Measurements from ENCODE around the gene RYR3.

RYR3 gene

DNA sequence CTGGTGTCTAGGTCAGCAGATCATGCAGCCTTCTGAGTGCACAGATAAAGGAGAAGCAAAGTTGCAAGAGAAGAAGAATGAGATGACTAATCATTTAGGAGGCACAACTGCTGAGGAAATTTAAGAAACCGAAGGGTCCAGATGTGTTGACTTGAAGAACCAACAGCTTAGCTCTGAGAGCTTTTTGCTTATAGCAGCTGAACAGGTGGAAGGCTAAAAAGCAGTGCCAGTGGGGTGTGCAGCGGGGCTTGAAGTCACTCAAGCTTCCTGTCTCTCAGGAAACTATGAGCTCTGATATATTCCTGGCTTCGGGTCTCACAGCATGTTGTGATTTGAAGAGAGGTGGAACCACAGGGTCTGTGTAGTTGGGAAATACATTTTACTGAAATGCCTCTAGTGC is 305.7 kb downstream of the RYR3 start:
- no peak overlapping the region for H3K4me3 ChIP-seq (ENCODE audit: control insufficient read depth, low read depth, low read length)
- no peak for DNase-seq (ENCODE audit: low read depth)
- TF ChIP-seq, protein P1, sequence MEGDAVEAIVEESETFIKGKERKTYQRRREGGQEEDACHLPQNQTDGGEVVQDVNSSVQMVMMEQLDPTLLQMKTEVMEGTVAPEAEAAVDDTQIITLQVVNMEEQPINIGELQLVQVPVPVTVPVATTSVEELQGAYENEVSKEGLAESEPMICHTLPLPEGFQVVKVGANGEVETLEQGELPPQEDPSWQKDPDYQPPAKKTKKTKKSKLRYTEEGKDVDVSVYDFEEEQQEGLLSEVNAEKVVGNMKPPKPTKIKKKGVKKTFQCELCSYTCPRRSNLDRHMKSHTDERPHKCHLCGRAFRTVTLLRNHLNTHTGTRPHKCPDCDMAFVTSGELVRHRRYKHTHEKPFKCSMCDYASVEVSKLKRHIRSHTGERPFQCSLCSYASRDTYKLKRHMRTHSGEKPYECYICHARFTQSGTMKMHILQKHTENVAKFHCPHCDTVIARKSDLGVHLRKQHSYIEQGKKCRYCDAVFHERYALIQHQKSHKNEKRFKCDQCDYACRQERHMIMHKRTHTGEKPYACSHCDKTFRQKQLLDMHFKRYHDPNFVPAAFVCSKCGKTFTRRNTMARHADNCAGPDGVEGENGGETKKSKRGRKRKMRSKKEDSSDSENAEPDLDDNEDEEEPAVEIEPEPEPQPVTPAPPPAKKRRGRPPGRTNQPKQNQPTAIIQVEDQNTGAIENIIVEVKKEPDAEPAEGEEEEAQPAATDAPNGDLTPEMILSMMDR (IDR thresholded peaks at IDR 0.05; ENCODE audit: control insufficient read depth, insufficient read depth, low read depth, low read length, missing control alignments): no peak

DNA sequence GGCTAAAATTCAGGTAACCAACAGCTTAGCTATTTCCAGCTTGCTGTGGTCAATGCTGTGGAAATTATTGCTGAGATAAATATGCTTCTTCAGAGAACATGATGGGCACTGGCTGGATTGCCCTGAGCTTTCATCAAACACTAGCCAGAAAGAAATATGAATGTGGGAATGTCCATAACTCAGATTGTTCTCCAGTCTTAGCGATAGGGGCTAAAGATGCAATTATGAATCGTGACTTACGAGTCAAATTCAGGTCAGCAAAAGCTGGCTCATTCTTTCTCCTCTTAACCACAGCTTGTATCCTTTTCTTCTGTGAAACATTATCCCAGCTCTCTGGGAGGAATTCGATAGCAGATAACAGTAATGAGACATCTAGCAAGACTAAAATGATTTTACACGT is 307.6 kb downstream of the RYR3 start:
- no peak overlapping the region for H3K4me3 ChIP-seq (ENCODE audit: control insufficient read depth, low read depth, low read length)
- DNase-seq (ENCODE audit: low read depth): no peak
- TF ChIP-seq, protein P1 (IDR thresholded peaks at IDR 0.05; ENCODE audit: control insufficient read depth, insufficient read depth, low read depth, low read length, missing control alignments): no peak

DNA sequence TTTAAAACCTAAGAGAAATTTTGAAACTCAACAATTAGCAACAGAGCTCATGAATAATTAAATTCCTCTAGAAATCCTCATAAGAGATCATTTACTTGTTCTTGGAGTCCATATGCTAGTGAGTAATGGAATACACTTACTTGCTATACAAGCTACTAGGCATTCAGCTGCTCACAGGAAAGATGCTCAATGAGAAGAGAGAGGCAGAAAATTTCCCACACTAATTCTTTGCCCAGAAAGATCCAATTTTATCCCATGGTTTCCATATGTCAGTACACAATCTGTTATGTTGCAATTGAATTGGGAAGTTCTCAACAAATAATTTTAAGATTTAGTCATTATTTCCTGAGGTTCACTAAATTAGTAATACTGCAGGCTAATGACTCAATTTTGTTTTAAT is 310.4 kb downstream of the RYR3 start:
- TF ChIP-seq, protein P1 (IDR thresholded peaks at IDR 0.05; ENCODE audit: control insufficient read depth, insufficient read depth, low read depth, low read length, missing control alignments): no peak
- H3K4me3 ChIP-seq (ENCODE audit: control insufficient read depth, low read depth, low read length): no peak overlapping the region
- no peak for DNase-seq (ENCODE audit: low read depth)

DNA sequence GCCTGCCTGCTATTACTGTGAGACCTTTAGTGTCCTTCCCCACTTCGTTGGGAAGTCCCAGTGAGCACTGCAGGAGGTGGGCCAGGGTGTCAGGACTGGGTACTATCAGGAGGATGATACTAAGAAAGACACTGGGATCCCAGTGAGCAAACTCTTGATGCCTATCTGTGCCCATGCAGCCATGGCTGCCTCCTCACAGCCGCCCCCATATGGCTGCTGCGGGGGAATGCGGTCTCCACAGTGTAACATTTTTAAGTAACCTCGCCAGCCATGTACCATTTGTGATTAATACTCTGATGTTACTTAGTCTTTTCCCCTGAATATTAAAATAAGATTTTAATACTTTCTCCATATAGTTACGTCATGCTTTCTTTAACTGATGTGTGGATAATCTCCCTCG is 312.2 kb downstream of the RYR3 start:
- no peak overlapping the region for H3K4me3 ChIP-seq (ENCODE audit: control insufficient read depth, low read depth, low read length)
- TF ChIP-seq, protein P1 (IDR thresholded peaks at IDR 0.05; ENCODE audit: control insufficient read depth, insufficient read depth, low read depth, low read length, missing control alignments): no peak
- no peak for DNase-seq (ENCODE audit: low read depth)

DNA sequence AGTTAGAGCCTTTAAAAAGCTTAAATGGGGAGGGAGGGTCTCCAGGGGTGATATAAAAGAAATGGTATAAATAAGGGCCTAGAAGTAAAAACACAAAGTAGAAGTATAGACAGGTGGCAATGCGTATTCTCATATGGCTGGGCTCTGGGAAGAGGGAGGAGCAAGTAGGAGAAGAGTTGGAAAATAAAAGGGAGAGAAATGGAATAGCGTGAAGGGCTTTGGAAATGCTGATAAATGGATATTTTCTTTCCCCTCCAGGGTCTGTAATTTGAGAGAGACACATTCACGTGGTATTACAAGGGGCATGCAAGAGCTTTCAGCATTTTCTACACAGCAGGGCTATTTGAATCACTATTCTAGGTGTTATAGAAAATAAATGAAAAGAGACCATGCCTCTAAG is 313.7 kb downstream of the RYR3 start:
- TF ChIP-seq, protein P1 (IDR thresholded peaks at IDR 0.05; ENCODE audit: control insufficient read depth, insufficient read depth, low read depth, low read length, missing control alignments): no peak
- no peak for DNase-seq (ENCODE audit: low read depth)
- H3K4me3 ChIP-seq (ENCODE audit: control insufficient read depth, low read depth, low read length): no peak overlapping the region

DNA sequence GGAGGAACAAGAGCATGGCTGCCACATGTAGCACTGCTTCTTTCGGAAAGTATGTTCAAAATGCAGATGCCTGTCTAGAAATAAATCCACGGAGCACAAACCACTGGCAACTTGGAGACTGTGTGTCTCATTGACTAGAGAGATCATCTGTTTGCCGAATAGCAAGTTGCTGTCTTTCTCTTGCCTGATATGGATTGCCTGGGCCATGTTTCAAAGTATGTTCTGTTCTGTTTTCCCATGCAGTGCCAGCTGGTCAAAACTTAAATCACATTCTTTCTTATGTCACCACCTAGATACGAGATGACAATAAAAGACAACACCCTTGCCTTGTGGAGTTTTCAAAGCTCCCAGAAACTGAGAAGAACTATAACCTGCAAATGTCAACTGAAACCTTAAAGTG is 318.9 kb downstream of the RYR3 start:
- no peak overlapping the region for H3K4me3 ChIP-seq (ENCODE audit: control insufficient read depth, low read depth, low read length)
- TF ChIP-seq, protein P1 (IDR thresholded peaks at IDR 0.05; ENCODE audit: control insufficient read depth, insufficient read depth, low read depth, low read length, missing control alignments): no peak
- DNase-seq (ENCODE audit: low read depth): no peak

DNA sequence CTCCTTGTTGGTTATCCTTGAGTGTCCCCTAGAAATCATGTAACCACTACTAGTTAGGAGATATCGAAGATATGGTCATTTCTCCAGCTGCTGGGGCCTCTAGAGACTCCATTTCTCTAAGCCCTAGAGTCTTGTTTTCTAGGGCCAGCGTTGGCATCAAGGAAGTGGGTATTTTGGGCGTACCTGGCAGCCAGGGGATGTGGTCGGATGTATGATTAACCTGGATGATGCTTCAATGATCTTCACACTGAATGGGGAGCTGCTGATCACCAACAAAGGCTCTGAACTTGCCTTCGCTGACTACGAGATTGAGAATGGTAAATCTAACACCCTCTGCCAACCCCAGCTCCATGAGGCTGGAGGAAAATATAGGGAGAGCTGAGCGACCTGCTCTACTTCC is 325.5 kb downstream of the RYR3 start:
- DNase-seq (ENCODE audit: low read depth): no peak
- H3K4me3 ChIP-seq (ENCODE audit: control insufficient read depth, low read depth, low read length): no peak overlapping the region
- TF ChIP-seq, protein P1 (IDR thresholded peaks at IDR 0.05; ENCODE audit: control insufficient read depth, insufficient read depth, low read depth, low read length, missing control alignments): no peak

Measured in AG09309 (cell line).